Heart left ventricle (tissue), 13 donors: Measurements from ENCODE around the gene CHCHD6.

Experiments used
- POLR2A ChIP-seq, 2 donors: fragments of 450-650 bp; IDR thresholded peaks; one replicate each; pipeline ENCODE4 v1.6.1; 2017; ENCODE audit warnings: antibody characterized with exemption in 2 of 2, mild to moderate bottlenecking in 2 of 2, moderate library complexity in 2 of 2
- TF ChIP-seq, protein P1 (sequence below), 12 donors: fragments of 200-600 bp; sonication (generic) in 4 of 12; IDR thresholded peaks; one replicate each; pipeline versions ENCODE4 v1.5.0 to v1.8.0; 2018 to 2022; ENCODE audit warnings: antibody characterized with exemption in 12 of 12, mild to moderate bottlenecking in 5 of 12
- donor health status: ischemic (EF 13 %, LVEDD 7.1; RV severe dilation, severe dysfunction).
- donor health status: DM: no; HTN: yes; CAD: no.
- donor health status: DM: no; HTN: no; CAD: no.
- donor health status: ischemic (EF 25% LVEDD 6.9; RV normal size, moderate dysfunction).
- donor health status: ischemic (EF 25% LVEDD 5.7; RV mildly dilated, moderate dysfunction).
- donor health status: ischemic (EF 35%, LVEDD 5.7; RV mildly dilated, moderate dysfunction).
- donor health status: nonischemic (EF 11% LVEDD 7.7; RV severe dilation, severe dysfunction).
- donor health status: DM: yes; HTN: yes; CAD: no.
- donor health status: PGD.
- donor health status: ischemic (EF 29% LVEDD 5.4; RV normal size, mild dysfunction).
- donor health status: nonischemic (EF 23%, LVEDD 6.1; RV moderate dilation, normal function).

- TF ChIP-seq POLR2A (IDR thresholded peaks at IDR 0.05): no peak
- TF ChIP-seq, protein P1, sequence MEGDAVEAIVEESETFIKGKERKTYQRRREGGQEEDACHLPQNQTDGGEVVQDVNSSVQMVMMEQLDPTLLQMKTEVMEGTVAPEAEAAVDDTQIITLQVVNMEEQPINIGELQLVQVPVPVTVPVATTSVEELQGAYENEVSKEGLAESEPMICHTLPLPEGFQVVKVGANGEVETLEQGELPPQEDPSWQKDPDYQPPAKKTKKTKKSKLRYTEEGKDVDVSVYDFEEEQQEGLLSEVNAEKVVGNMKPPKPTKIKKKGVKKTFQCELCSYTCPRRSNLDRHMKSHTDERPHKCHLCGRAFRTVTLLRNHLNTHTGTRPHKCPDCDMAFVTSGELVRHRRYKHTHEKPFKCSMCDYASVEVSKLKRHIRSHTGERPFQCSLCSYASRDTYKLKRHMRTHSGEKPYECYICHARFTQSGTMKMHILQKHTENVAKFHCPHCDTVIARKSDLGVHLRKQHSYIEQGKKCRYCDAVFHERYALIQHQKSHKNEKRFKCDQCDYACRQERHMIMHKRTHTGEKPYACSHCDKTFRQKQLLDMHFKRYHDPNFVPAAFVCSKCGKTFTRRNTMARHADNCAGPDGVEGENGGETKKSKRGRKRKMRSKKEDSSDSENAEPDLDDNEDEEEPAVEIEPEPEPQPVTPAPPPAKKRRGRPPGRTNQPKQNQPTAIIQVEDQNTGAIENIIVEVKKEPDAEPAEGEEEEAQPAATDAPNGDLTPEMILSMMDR (IDR thresholded peaks at IDR 0.05): no peak
Measured at GRCh38 chr3:126678693-126679317, 25.2 kb upstream of the CHCHD6 start.
